ENCODE results near the gene VEGFD.
A peak's percentile ranks its signal among the peaks of the same experiment; 100 is the strongest.
"Not testable (repeated sequence)": the region's sequence is repeated elsewhere in the genome, so short reads cannot be mapped to it uniquely, and the experiment has no call there.

Gene VEGFD

DNA sequence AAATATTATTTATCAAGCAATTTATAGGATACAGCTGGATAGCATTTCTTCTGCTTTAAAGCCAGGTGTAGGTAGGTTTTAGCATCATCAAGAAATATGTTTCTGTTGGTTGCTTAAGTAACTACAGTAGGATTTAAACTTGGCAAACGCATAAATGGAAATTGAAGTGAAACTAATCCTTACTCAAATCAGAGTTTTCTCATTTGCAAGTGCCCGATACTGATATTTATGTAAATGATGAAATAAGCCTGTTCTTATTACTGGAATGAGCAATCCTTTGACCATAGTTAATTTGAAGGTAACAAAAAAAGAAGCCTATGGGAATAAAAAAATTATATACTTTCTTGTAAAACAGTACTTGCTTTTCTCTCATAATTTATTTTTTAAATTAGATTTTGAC, 25.7 kb downstream of the VEGFD start:
- DNase-seq (ENCODE audit: low spot score), result no peak

DNA sequence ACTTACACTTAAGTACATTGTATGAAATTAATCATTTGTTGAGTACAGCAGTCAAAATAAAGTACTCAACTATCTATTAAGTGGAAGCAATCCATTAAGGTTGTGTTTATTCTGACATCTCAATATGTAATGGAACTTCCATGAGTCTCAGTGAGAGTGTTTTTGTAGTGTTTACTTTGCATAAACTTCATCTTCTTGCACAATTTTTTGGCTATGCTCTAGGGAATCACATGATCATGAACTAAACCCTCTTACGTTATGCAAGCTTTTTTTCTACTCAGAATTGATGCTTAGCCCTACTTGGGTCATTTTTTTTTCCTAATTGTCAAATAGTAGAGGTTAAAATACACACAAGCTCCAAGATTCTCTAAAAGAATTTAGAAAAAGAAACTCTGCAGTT, 27.8 kb downstream of the VEGFD start:
- no peak for DNase-seq (ENCODE audit: low spot score)

GRCh38 chrX:15350329-15350996, 33.8 kb downstream of the VEGFD start:
- peak; percentile 10 for DNase-seq (ENCODE audit: low spot score)

DNA sequence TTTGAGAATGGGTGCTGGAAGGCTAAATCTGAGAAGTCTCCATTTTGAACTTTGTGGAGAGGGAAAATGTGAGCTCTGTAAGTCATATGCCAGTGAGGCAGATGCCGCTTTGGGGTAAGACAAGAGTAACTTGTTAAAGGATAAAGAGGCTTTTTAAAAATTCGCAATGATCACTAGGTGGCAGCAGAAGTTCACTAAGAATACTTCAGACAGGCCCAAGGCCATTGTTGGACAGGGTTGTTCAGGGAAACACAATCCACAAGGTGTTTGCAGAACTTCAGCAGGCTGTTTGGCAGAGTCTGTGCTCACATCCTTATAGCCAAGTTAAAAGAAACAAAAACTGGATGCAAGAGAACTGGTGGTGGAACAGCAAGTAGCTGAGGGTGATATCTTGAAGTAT, 35.2 kb downstream of the VEGFD start:
- peak; percentile 32 for DNase-seq (ENCODE audit: low spot score)

DNA sequence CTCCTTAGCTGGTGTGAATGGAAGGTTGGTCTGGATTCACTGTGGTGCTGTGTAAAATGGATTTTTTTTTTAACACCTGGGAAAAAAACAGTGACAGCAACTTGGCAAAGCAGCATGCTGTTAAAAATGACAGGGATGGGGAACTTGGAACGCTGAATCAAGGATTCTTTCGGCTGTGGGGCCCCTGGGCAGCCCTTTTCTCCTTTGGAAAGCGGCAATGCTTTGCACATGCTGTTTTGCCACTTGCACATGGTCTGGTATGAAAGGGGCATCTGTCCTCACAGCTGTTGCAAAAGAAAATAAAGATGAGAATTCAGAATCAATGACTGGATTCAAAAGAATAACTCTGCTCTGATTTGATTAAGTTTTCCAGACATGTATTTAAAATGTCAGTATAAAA, 38.2 kb downstream of the VEGFD start:
- DNase-seq (ENCODE audit: low spot score), result no peak

DNA sequence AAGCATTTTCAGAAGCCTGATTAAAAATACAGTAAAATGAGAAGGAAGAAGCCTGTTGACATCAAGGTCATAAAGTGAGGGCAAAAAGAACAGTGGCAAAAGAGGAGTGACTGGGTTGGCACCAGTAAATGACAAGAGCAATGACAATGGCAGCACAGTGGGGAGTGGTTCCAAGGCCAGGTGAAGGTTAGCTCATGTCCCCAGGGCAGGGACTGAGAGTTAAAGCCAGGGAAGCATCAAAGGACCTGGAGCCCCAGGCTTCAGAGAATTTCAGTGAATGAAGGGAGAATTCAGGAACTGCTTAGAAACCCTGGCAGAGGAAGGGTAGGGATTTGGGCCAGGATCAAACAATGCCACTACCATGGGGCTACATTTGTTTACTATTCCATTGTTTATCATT, 40.1 kb downstream of the VEGFD start:
- no peak for DNase-seq (ENCODE audit: low spot score)

GRCh38 chrX:15343075-15343476, 41.1 kb downstream of the VEGFD start:
- DNase-seq (ENCODE audit: low spot score), result no peak

GRCh38 chrX:15340867-15341266, 43.3 kb downstream of the VEGFD start:
- DNase-seq (ENCODE audit: low spot score), result no peak

GRCh38 chrX:15336023-15336413, 48.2 kb downstream of the VEGFD start:
- peak; percentile 14 for DNase-seq (ENCODE audit: low spot score)

GRCh38 chrX:15335135-15336022, 48.8 kb downstream of the VEGFD start, which contains the start of gene PIGA:
Gene PIGA, minus strand, starts transcription at chrX:15335523. Its CDS starts 3,593 bp downstream, at chrX:15331930.
- DNase-seq (ENCODE audit: low spot score), result peak; percentile 93

DNA sequence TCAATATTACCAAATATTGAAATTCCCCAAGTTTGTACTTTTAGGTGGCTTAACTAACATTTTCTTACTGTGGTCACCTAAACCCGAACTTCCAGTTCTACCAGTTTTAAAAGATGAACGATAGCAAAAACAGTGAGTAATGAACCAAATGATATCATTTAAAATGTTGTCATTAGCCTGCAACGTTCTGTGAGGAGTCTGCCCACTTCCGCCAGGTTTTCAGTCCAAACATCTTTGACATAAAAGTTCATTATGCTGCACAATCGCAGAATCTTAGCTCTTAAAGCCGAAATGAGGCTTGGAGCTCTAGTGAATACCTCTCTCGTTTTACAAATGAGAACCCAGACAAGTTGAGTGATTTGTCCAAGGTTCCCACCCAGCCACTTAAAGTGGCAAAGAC, 49.7 kb downstream of the VEGFD start:
- DNase-seq (ENCODE audit: low spot score), result no peak

DNA sequence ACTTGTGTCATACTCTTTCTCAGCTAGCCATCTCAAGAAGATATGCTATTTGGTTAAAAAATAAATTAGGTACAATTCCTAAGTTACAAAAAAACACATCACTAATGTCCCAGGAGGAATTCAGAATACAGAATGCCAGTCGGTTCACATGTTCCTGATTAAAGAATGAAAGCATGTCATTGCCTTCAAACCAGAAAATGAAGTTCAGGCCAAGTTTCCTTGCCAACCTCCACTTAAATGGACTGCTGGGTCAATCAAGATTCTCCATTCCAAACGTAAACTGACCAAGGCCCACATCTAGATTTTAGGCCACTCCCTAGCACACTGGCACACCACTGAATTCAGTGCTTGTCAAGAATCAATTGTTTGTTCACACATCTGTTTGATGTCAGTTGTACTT, 55.4 kb downstream of the VEGFD start:
- DNase-seq (ENCODE audit: low spot score), result no peak

DNA sequence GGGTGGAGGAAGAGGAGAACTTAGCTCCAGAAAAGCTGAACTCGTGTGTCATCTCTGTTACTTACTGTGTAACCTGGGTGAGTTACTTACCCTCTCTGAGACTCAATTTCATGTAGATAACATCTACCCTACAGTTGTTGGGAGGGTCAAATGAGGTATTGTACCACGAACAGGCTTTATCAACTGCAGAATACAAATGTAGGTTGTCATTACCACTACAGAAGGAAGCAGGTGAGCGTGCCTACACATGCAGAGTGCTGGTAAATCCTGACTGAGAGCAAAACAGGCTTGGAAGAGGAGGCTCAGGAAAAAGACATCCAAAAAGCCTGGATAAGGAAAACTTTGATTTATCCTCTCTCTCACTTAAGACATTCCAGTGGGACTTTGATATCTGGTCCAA, 56.1 kb downstream of the VEGFD start:
- no peak for DNase-seq (ENCODE audit: low spot score)

GRCh38 chrX:15322472-15322871, 61.7 kb downstream of the VEGFD start:
- no peak for DNase-seq (ENCODE audit: low spot score)

DNA sequence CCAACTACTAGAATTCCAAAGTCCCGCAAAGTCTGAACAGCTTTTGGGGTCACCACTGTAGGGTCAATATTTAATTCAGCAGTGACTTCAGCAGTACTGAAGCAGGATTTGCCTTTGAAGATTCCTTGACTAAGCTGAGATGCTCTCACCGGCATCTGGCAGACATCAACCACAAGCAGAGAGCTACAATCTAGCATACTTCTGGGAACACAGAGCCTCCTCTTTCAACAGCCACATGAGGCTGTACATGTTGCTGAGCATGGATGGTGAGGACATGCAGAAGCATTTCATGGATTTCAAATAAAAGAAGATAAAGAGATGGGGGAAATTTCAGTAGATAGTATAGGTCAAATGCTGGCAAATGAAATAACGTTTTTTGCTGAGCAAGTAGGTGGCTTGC, 62.1 kb downstream of the VEGFD start:
- DNase-seq (ENCODE audit: low spot score), result no peak

DNA sequence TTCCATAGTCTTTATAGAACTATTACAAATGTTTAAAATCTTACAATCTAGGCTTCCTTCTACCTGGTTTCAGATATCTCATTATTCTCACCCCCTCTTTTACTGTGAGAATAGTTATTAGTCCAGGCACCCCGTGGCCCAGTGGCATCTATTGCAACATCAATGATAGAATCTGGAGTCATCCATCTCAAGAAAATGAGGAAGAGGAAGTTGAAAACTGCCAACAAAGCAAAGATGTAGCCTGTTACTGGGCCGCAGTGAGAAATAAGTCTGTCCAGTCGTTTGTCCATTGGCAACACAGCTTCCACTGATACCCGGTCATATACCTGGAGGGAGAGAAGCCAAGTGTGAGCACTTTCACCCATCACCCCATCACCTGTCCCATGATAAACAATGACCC, 62.8 kb downstream of the VEGFD start:
- no peak for DNase-seq (ENCODE audit: low spot score)

DNA sequence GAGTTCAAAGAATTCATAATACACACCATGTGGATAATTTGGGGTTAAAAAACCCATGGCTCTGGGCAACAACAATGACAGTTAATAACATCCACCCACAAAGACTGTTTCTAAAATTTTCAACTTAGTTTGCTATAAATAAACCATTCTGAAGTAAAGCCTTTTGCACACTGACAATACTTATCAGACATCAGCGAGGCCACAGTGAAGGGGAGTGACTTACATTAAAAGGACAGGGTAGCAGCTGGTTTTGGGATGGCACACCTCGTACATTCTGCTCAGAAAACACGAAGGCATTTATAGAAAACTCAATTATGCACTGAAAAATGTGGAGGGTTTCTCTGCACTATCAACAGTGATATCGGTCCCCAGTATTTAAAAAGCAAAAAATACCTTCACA, 63.9 kb downstream of the VEGFD start:
- no peak for DNase-seq (ENCODE audit: low spot score)

DNA sequence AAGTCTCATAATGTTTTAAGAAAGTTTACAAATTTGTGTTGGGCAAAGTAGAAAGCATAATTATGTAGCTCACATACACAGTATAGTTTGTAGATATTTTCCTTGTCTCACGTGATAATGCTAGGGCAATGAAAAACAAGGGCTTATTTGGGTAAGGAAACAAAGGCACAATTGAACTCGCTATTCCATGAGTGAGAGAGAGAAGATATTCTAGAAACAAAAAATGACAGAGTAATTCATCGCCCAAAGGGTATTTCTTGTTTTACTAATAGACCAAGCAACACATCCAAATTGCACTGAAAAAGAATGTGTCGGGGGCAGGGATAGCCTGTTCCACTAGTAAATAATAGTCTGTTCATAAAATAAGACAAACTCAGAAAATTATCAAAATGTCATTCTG, 65.1 kb downstream of the VEGFD start:
- no peak for DNase-seq (ENCODE audit: low spot score)

GRCh38 chrX:15315509-15315908, 68.7 kb downstream of the VEGFD start, which contains the start of gene ASB11:
Gene ASB11, minus strand, starts transcription at chrX:15315640. Its CDS starts 35 bp downstream, at chrX:15315605.
- no peak for DNase-seq (ENCODE audit: low spot score)

GRCh38 chrX:15314472-15314871, 69.7 kb downstream of the VEGFD start:
- DNase-seq (ENCODE audit: low spot score), result no peak

- DNase-seq (ENCODE audit: low spot score), result no peak
These were observed 73.1 kb downstream of the VEGFD start for GRCh38 chrX:15311119-15311518.

- no peak for DNase-seq (ENCODE audit: low spot score)
These were observed 74.1 kb downstream of the VEGFD start for GRCh38 chrX:15310117-15310516.

GRCh38 chrX:15305899-15306298, 78.3 kb downstream of the VEGFD start:
- not testable (repeated sequence) for DNase-seq (ENCODE audit: low spot score)

All from iPS-NIHi11 (cell line).